ENCODE results near the gene FOXO3. TPM values are rescaled to one million over a fixed set of nuclear protein-coding genes. Genes with fewer than 3 reads are reported as not detected.

Gene FOXO3
- total and polyA plus RNA-seq, 2 donors (not counting 3 experiments of a cell fraction or from before 2014, with no cell fraction given), result 14.4 to 16.9 TPM

DNA sequence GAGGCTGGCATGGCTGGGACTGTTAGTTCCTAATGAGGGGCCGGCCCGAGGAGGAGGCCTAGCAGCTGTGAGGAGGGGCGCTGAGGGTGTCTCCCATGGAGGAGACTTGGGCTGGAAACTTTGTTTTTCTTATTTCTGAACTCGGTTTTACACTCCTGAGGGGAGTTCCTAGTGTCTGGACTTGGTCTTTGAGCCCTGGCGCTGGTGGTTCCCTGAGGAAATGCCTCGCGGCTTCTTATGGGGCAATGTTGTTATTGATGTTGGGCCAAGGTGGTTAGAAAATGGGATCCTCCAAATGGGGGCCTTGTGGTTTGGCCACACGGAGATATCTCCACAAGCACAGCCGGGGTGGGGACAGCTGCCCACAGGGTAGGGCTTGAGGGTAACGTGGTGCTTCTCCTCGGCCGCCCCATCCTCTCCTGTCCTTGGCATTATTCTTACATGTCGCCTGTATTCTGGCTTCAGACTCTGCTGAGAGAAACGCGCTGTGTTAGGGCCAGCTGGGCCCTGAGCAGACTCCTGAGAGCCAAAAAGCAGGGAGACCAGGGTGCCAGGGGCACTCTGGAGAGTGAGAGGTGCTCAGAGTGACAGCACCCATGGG is 136.9 kb downstream of the FOXO3 start:
- no peaks in the 10 kb centered on the region for H3K27me3 ChIP-seq (ENCODE audit: control insufficient read depth in 2 of 2, insufficient read depth in 2 of 2, low read length in 2 of 2)
- BruUV-seq (replicated peaks), result no TSS peak
- TF ChIP-seq POLR2A (IDR thresholded peaks at IDR 0.05; ENCODE audit: low read depth, low read length), result no peak
- no peak for TF ChIP-seq JUN (IDR thresholded peaks at IDR 0.05; ENCODE audit: borderline replicate concordance, insufficient read depth, insufficient read length, low read depth)
- TF ChIP-seq FOS (IDR thresholded peaks at IDR 0.05; ENCODE audit: borderline replicate concordance, insufficient read depth, low read length), result no peak
- no peak for TF ChIP-seq EZH2 (IDR thresholded peaks at IDR 0.05; ENCODE audit: borderline replicate concordance, low read depth, low read length, severe bottlenecking)
- TF ChIP-seq, protein P1, sequence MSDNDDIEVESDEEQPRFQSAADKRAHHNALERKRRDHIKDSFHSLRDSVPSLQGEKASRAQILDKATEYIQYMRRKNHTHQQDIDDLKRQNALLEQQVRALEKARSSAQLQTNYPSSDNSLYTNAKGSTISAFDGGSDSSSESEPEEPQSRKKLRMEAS (IDR thresholded peaks at IDR 0.05; ENCODE audit: insufficient read depth, insufficient read length), result no peak
- TF ChIP-seq, protein P2, sequence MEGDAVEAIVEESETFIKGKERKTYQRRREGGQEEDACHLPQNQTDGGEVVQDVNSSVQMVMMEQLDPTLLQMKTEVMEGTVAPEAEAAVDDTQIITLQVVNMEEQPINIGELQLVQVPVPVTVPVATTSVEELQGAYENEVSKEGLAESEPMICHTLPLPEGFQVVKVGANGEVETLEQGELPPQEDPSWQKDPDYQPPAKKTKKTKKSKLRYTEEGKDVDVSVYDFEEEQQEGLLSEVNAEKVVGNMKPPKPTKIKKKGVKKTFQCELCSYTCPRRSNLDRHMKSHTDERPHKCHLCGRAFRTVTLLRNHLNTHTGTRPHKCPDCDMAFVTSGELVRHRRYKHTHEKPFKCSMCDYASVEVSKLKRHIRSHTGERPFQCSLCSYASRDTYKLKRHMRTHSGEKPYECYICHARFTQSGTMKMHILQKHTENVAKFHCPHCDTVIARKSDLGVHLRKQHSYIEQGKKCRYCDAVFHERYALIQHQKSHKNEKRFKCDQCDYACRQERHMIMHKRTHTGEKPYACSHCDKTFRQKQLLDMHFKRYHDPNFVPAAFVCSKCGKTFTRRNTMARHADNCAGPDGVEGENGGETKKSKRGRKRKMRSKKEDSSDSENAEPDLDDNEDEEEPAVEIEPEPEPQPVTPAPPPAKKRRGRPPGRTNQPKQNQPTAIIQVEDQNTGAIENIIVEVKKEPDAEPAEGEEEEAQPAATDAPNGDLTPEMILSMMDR (IDR thresholded peaks at IDR 0.05; ENCODE audit: extremely low read depth in 1 of 2, insufficient read depth in 1 of 2, low read depth in 1 of 2, low read length in 2 of 2), result no peak
- TF ChIP-seq MYC (IDR thresholded peaks at IDR 0.05; ENCODE audit: low read depth, low read length), result no peak
- H4K20me1 ChIP-seq (replicated peaks; ENCODE audit: control insufficient read depth, extremely low read depth, insufficient read depth, low read length), result no peaks in the 10 kb centered on the region
- no peak overlapping the region for H3K4me3 ChIP-seq (replicated peaks in 1 of 3; ENCODE audit: insufficient read depth in 1 of 3, low read depth in 1 of 3, low read length in 3 of 3)
- no peaks in the 10 kb centered on the region for H3K4me1 ChIP-seq (ENCODE audit: control insufficient read depth, extremely low read depth, insufficient read depth, low read length)
- FAIRE-seq (no peak), DNase-seq (ENCODE audit: low read depth, low spot score) (no peak)
- no peak overlapping the region for H3K27ac ChIP-seq (ENCODE audit: insufficient read depth, low read depth, low read length)
- no peaks in the 10 kb centered on the region for H3K36me3 ChIP-seq (ENCODE audit: control insufficient read depth in 2 of 2, extremely low read depth in 1 of 2, insufficient read depth in 2 of 2, low read length in 2 of 2)
- intact Hi-C loops (cut with micrococcal nuclease) (no loop called here), dilution Hi-C loops (cut with MboI; ENCODE audit: extremely low pct_ligation_motif_present, low sequenced_read_pairs) (no loop called here)
- H3K4me2 ChIP-seq (ENCODE audit: insufficient read depth, low read length), result no peak overlapping the region
- H3K9ac ChIP-seq (replicated peaks; ENCODE audit: extremely low read depth, insufficient read depth, low read length), result no peak overlapping the region
- H3K9me1 ChIP-seq (replicated peaks; ENCODE audit: control insufficient read depth, extremely low read depth, insufficient read depth, low read length), result no peaks in the 10 kb centered on the region
- no peak overlapping the region for H2AFZ ChIP-seq (ENCODE audit: low read depth, low read length)
- no peaks in the 10 kb centered on the region for H3K9me3 ChIP-seq (replicated peaks; ENCODE audit: control insufficient read depth, insufficient read depth, low read length)
- ChIA-PET POLR2A (no interaction called here), CTCF (no interaction called here)
- H3K79me2 ChIP-seq (ENCODE audit: control insufficient read depth, insufficient read depth, low read length), result no peaks in the 10 kb centered on the region
